ENCODE results near the gene PLAAT4.

- no peak for TF ChIP-seq CTCF (conservative IDR thresholded peaks at IDR 0.05; ENCODE audit: low read length)
- TF ChIP-seq EZH2phosphoT487 (IDR thresholded peaks at IDR 0.05; ENCODE audit: borderline replicate concordance, low read depth, low read length): no peak
These were observed 12.8 kb downstream of the PLAAT4 start for GRCh38 chr11:63549411-63549810.

All from OCI-LY7 (cell line).